ENCODE results near the gene LCMT1.

GRCh38 chr16:25189305-25189704, 77.8 kb downstream of the LCMT1 start:
- TF ChIP-seq POLR2A (IDR thresholded peaks at IDR 0.05) (no peak), CTCF (IDR thresholded peaks at IDR 0.05 in 4 of 5, conservative IDR thresholded peaks at IDR 0.05 in 1 of 5) (no peak)

Measured in gastrocnemius medialis (tissue), 4 donors.